Adrenal gland (tissue), 12 donors: ENCODE results near the gene ADAMTS4. TPM values are rescaled to one million over a fixed set of nuclear protein-coding genes. Genes with fewer than 3 reads are reported as not detected.
A peak's percentile ranks its signal among the peaks of the same experiment; 100 is the strongest.

Source experiments
- DNase-seq, 7 donors: peaks; one replicate each; pipeline ENCODE4 v3.0.0-alpha.2; 2019 to 2020
- H3K27ac ChIP-seq, 5 donors: fragments of 200-600 bp; sonication (generic) in 4 of 5; 1 replicate in 3 of 5; 2 replicates in 2 of 5; pipeline versions ENCODE4 v1.5.1 to v1.8.0; 2016 to 2020; ENCODE audit warnings: mild to moderate bottlenecking in 1 of 5
- H3K27me3 ChIP-seq: fragments of 200-600 bp; 2 replicates; pipeline ENCODE4 v1.8.0; 2021
- H3K36me3 ChIP-seq, 2 donors: fragments of 200-600 bp; replicated peaks in 1 of 2; 1 replicate in 1 of 2; 2 replicates in 1 of 2; pipeline versions ENCODE4 v1.5.1 to v1.8.0; 2018 to 2022
- H3K4me1 ChIP-seq, 2 donors: fragments of 200-600 bp; replicated peaks in 1 of 2; 1 replicate in 1 of 2; 2 replicates in 1 of 2; pipeline versions ENCODE4 v1.5.1 to v1.8.0; 2018 to 2021
- H3K4me3 ChIP-seq, 4 donors: fragments of 200-600 bp; sonication (generic) in 3 of 4; one replicate each; pipeline ENCODE4 v1.5.1; 2016 to 2018
- H3K9me3 ChIP-seq, 3 donors: fragments of 200-600 bp; sonication (generic) in 1 of 3; replicated peaks in 1 of 3; 1 replicate in 2 of 3; 2 replicates in 1 of 3; pipeline versions ENCODE4 v1.5.1 to v1.8.0; 2016 to 2021
- CTCF ChIP-seq, 6 experiments: fragments of 450-650 bp in 4 of 6; fragments of 200-600 bp in 2 of 6; sonication (generic) in 1 of 6; IDR thresholded peaks; 1 replicate in 5 of 6; 2 replicates in 1 of 6; pipeline versions ENCODE4 v1.5.1 to v1.8.0; 2016 to 2021; ENCODE audit warnings: antibody characterized with exemption in 6 of 6, mild to moderate bottlenecking in 2 of 6, moderate library complexity in 1 of 6
- POLR2A ChIP-seq, 2 donors: fragments of 450-650 bp; IDR thresholded peaks; one replicate each; pipeline ENCODE4 v1.6.1; 2017; ENCODE audit warnings: antibody characterized with exemption in 2 of 2, mild to moderate bottlenecking in 2 of 2, moderate library complexity in 1 of 2
- WGBS, 4 donors: extraction: QIAGEN DNeasy Blood & Tissue Kit in 2 of 4; methylation state at CpG; one replicate each; pipeline versions ENCODE4 v1.1.5 to v1.1.7; 2013 to 2017; 5-methylcytosine and 5-hydroxymethylcytosine counted together
- intact Hi-C, 2 donors: fragments of 100-400 bp; cut with DNase I; formaldehyde crosslinking; loops; one replicate each; pipeline versions ENCODE4 v1.14.1 to v1.15.0; 2022 to 2023
- polyA plus RNA-seq, 3 donors: library from polyadenylated mRNA; stranded (reverse); fragments of 200-250 nt in 2 of 3; fragments of 350-450 nt in 1 of 3; fragmentation: Illumina TruSeq in 1 of 3; extraction: RNeasy Lipid Tissue Mini Kit (QIAGEN cat#74804) in 1 of 3; gene quantifications; one replicate each; pipeline ENCODE4 v1.2.3, GENCODE V29; 2013 to 2014
- total RNA-seq, 9 donors: library from RNA; depleted of rRNA in 4 of 9; stranded (reverse); fragments of >200 nt in 4 of 9; fragments of 120-200 nt in 1 of 9; fragmentation: NEBNext Ultra II Directional in 1 of 9; extraction: Animal tissue kit (Norgen Biotek cat#: 25700) in 1 of 9; gene quantifications; one replicate each; pipeline versions ENCODE4 v1.1.0 to v1.2.4, GENCODE V29; 2013 to 2023
- donor health status: healthy with polysubstance abuse.
- donor health status: Bipolar disorder and iron deficiency.
- donor health status: DM: yes; HTN: yes; CAD: no.
- donor health status: DM: no; HTN: no; CAD: no.
- donor health status: DM: no; HTN: no; CAD: no.
- donor health status: DM: yes; HTN: yes; CAD: no.

Gene ADAMTS4
- total and polyA plus RNA-seq, 12 donors, result 0.67 to 29.2 (median 10.2) TPM

DNA sequence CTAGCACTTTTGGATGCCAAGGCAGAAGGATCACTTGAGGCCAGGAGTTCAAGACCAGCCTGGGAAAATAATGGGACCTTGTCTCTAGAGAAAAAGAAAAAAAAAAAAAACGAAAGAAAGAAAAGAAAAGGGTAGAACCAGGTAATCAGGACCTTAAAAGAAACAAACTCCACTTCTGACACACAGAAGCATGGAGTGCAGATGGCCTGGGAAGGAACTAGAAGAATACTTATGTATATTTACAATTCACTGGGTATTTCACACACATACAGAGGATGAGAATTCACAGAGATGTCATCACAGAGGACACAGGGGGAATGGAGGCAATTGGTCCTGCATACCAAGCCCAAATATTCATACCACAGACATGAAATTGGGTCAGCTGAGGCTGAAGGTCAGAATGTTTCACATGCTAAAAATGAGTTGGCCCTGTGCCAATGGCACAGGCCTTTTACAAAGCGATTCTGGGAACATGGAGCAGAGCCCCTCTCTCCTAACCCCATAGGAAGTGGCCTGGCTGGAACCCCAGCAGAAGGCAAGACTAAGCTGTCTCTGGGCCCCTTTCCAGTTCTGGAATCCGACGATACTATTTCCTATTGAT, 26.0 kb downstream of the ADAMTS4 start:
- no peak overlapping the region for H3K4me3 ChIP-seq
- no peaks in the 10 kb centered on the region for H3K27me3 ChIP-seq
- peak overlapping the region in 4 of 5 donors; percentile 20 to 72 (median 49) for H3K27ac ChIP-seq
- peaks cover 16 to 29% of the 10 kb centered on the region in 2 donors for H3K4me1 ChIP-seq
- 17 to 31% (median 22%) methylated on average over 4 of the region's 4 CpGs for WGBS, 4 donors
- H3K9me3 ChIP-seq, result no peaks in the 10 kb centered on the region
- DNase-seq, result peak in 5 of 7 donors; percentile 65 to 78 (median 70)
- H3K36me3 ChIP-seq, result peaks cover 0 to 73% of the 10 kb centered on the region in 2 donors
- intact Hi-C loops, result no loop called here
- TF ChIP-seq POLR2A (IDR thresholded peaks at IDR 0.05) (no peak), CTCF (IDR thresholded peaks at IDR 0.05) (no peak)

DNA sequence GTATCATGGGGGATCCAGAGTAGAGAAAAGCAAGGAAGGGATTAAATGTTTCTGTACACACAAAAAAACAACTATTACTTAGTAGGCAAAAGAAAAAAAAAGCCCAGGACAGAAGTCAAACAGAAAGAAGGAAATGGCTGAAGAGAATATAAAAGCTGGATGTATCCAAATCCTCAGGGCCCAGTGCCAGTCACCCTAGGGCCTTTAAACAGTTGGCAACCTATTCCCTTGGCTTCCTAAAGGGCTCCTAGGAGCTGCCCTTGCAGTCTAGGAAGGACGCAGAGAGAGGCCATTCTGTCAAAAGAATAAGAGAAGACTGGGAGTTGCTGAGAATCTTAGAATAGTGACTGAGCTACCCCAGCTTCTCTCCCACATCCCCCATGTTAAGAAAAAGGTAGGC, 26.5 kb downstream of the ADAMTS4 start:
- intact Hi-C loops, result no loop called here
- no peaks in the 10 kb centered on the region for H3K9me3 ChIP-seq

GRCh38 chr1:161171696-161172095, 27.2 kb downstream of the ADAMTS4 start:
- H3K4me3 ChIP-seq, result no peak overlapping the region
- H3K9me3 ChIP-seq, result no peaks in the 10 kb centered on the region
- H3K27ac ChIP-seq, result peak overlapping the region in 2 of 5 donors; percentile 3 to 23
- no peaks in the 10 kb centered on the region for H3K27me3 ChIP-seq
- DNase-seq, result no peak
- 81 to 83% (median 82%) methylated on average over 12 of the region's 12 CpGs for WGBS, 4 donors
- H3K4me1 ChIP-seq, result peaks cover 19 to 36% of the 10 kb centered on the region in 2 donors
- intact Hi-C loops, result no loop called here
- TF ChIP-seq POLR2A (IDR thresholded peaks at IDR 0.05), result no peak
- peaks cover 0 to 73% of the 10 kb centered on the region in 2 donors for H3K36me3 ChIP-seq

More for the DNA sequence above, 26.5 kb downstream of the ADAMTS4 start:
- no peaks in the 10 kb centered on the region for H3K27me3 ChIP-seq
- H3K4me1 ChIP-seq, result peaks cover 16 to 30% of the 10 kb centered on the region in 2 donors
- DNase-seq, result no peak
- no peak for TF ChIP-seq POLR2A (IDR thresholded peaks at IDR 0.05)
- TF ChIP-seq CTCF (IDR thresholded peaks at IDR 0.05), result no peak
- peaks cover 0 to 73% of the 10 kb centered on the region in 2 donors for H3K36me3 ChIP-seq
- 53 to 68% (median 60%) methylated on average over 1 of the region's 1 CpG for WGBS, 4 donors
- no peak overlapping the region for H3K4me3 ChIP-seq
- peak overlapping the region in 2 of 5 donors; percentile 23 to 48 for H3K27ac ChIP-seq

DNA sequence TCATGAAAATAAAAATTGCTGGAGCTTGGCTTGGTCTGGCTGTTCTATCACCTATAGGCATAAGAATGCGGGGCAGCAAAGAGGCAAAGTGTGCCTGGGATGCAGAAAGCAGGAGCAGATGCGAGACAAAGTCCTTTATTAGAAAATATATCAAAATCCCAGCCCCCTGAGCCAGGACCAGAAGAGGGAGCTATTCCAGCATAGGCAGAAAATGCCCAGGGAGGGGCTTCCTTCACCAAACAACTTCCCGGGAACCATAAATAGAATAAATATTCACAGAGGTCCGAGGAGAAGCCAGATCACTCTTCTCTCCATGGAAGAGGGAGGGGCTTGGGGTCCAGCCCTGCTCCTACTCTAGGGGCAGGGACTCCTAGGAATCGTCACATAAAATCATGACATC, 27.7 kb downstream of the ADAMTS4 start:
- Histone ChIP-seq H3K27ac (no peak overlapping the region), H3K36me3 (peaks cover 0 to 73% of the 10 kb centered on the region in 2 donors), H3K27me3 (no peaks in the 10 kb centered on the region), H3K9me3 (no peaks in the 10 kb centered on the region), H3K4me1 (peaks cover 15 to 31% of the 10 kb centered on the region in 2 donors), H3K4me3 (no peak overlapping the region)
- DNase-seq, result no peak
- intact Hi-C loops, result no loop called here
- 57 to 69% (median 65%) methylated on average over 5 of the region's 5 CpGs for WGBS, 4 donors
- TF ChIP-seq CTCF (IDR thresholded peaks at IDR 0.05) (no peak), POLR2A (IDR thresholded peaks at IDR 0.05) (no peak)

- Histone ChIP-seq H3K4me3 (no peak overlapping the region), H3K4me1 (peaks cover 21 to 32% of the 10 kb centered on the region in 2 donors), H3K36me3 (peaks cover 0 to 58% of the 10 kb centered on the region in 2 donors), H3K9me3 (no peaks in the 10 kb centered on the region), H3K27me3 (no peaks in the 10 kb centered on the region), H3K27ac (no peak overlapping the region)
- intact Hi-C loops, result no loop called here
- no peak for TF ChIP-seq POLR2A (IDR thresholded peaks at IDR 0.05)
- no peak for TF ChIP-seq CTCF (IDR thresholded peaks at IDR 0.05)
- no peak for DNase-seq
- WGBS, 4 donors, result 86 to 95% (median 93%) methylated on average over 4 to 9 of the region's 9 CpGs
Observed at GRCh38 chr1:161168906-161169305, 29.9 kb downstream of the ADAMTS4 start.
